ENCODE data around the gene TCF25.

DNA sequence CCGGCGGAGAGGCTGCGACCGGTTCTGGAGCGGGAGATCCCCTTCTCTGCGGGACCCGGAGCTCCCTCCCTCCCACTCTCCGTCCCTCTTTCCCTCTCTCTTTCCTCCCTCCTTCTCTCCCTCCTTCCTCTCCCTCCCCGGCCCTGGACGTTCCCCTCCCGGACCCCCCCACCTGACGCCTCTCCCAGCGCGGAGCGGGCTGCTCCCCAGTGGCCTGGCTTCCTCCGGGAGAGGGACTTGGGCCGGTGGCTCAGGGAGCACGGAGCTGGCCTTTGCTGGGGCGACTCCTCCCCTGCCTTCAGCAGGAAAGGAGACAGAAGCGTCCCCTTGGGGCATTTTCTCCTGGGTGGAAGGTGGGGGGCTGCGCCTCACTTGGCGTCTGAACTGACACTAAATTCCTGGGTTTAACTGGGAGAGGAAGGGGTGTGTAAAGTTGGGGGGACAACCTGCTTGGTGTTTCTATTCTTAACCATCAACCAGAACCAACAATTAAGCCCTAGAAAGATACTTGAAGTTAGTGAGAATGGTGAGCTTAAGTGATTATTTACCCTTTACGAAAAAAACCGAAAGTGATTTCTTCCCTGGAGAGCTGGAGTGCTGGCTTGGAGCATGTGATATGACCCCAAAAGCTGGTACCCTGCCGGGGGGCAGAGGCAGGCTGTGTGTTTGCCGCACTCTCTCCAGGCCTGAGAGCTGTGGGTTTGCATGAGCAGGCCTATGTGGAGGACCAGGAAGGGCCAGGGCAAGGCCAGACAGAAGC, 44.3 kb upstream of the TCF25 start:
- TF ChIP-seq POLR2A (IDR thresholded peaks at IDR 0.05), result no peak
- TF ChIP-seq, protein P1, sequence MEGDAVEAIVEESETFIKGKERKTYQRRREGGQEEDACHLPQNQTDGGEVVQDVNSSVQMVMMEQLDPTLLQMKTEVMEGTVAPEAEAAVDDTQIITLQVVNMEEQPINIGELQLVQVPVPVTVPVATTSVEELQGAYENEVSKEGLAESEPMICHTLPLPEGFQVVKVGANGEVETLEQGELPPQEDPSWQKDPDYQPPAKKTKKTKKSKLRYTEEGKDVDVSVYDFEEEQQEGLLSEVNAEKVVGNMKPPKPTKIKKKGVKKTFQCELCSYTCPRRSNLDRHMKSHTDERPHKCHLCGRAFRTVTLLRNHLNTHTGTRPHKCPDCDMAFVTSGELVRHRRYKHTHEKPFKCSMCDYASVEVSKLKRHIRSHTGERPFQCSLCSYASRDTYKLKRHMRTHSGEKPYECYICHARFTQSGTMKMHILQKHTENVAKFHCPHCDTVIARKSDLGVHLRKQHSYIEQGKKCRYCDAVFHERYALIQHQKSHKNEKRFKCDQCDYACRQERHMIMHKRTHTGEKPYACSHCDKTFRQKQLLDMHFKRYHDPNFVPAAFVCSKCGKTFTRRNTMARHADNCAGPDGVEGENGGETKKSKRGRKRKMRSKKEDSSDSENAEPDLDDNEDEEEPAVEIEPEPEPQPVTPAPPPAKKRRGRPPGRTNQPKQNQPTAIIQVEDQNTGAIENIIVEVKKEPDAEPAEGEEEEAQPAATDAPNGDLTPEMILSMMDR (IDR thresholded peaks at IDR 0.05), result no peak

Measured in esophagus squamous epithelium (tissue), 4 donors.